ENCODE data around the gene TEF. TPM values are rescaled to one million over a fixed set of nuclear protein-coding genes. Genes with fewer than 3 reads are reported as not detected.

Gene TEF
- total and polyA plus RNA-seq, 3 donors from 2014 or later, result 25.6 to 40.9 (median 32.8) TPM

GRCh38 chr22:41410311-41410751 lies 28.6 kb downstream of the TEF start:
- DNase-seq, result no peak
- Histone ChIP-seq H3K27ac (peak overlapping the region; percentile 97 to 99), H3K36me3 (ENCODE audit: low read depth, missing control alignments) (no peaks in the 10 kb centered on the region), H3K9me3 (no peaks in the 10 kb centered on the region), H3K4me1 (peaks cover 43% of the 10 kb centered on the region), H3K27me3 (no peaks in the 10 kb centered on the region), H3K4me3 (no peak overlapping the region)
- TF ChIP-seq CTCF (IDR thresholded peaks at IDR 0.05), result no peak
- TF ChIP-seq POLR2A (IDR thresholded peaks at IDR 0.05), result no peak
- intact Hi-C loops (cut with DNase I; ENCODE audit: low total_unique reads), result no loop called here
- 53 to 56% methylated on average over 7 of the region's 7 CpGs for WGBS, 2 donors

- Histone ChIP-seq H3K9me3 (no peaks in the 10 kb centered on the region), H3K4me1 (peaks cover 48% of the 10 kb centered on the region), H3K36me3 (ENCODE audit: low read depth, missing control alignments) (no peaks in the 10 kb centered on the region), H3K27me3 (no peaks in the 10 kb centered on the region), H3K4me3 (no peak overlapping the region), H3K27ac (peak overlapping the region; percentile 97 to 99)
- intact Hi-C loops (cut with DNase I; ENCODE audit: low total_unique reads), result no loop called here
- 55 to 58% methylated on average over 10 to 11 of the region's 11 CpGs for WGBS, 2 donors
- no peak for TF ChIP-seq POLR2A (IDR thresholded peaks at IDR 0.05)
- no peak for TF ChIP-seq CTCF (IDR thresholded peaks at IDR 0.05)
- DNase-seq, result peak; percentile 68
Measured at GRCh38 chr22:41411021-41411851, 29.5 kb downstream of the TEF start.

GRCh38 chr22:41415554-41415953 lies 33.8 kb downstream of the TEF start:
- Histone ChIP-seq H3K4me1 (peaks cover 63% of the 10 kb centered on the region), H3K27ac (peak overlapping the region; percentile 1 to 39), H3K9me3 (no peaks in the 10 kb centered on the region), H3K36me3 (ENCODE audit: low read depth, missing control alignments) (no peaks in the 10 kb centered on the region), H3K27me3 (no peaks in the 10 kb centered on the region), H3K4me3 (no peak overlapping the region)
- 71 to 85% methylated on average over 3 to 4 of the region's 4 CpGs for WGBS, 2 donors
- DNase-seq, result no peak
- no peak for TF ChIP-seq POLR2A (IDR thresholded peaks at IDR 0.05)
- TF ChIP-seq CTCF (IDR thresholded peaks at IDR 0.05), result no peak
- intact Hi-C loops (cut with DNase I; ENCODE audit: low total_unique reads), result no loop called here

- 37 to 64% methylated on average over 9 to 13 of the region's 13 CpGs for WGBS, 2 donors
- H3K27ac ChIP-seq, result peak overlapping the region in 1 of 2 donors; percentile 27
- H3K27me3 ChIP-seq, result no peaks in the 10 kb centered on the region
- no peak overlapping the region for H3K4me3 ChIP-seq
- intact Hi-C loops (cut with DNase I; ENCODE audit: low total_unique reads), result no loop called here
- TF ChIP-seq CTCF (IDR thresholded peaks at IDR 0.05) (no peak), POLR2A (IDR thresholded peaks at IDR 0.05) (no peak)
- no peaks in the 10 kb centered on the region for H3K36me3 ChIP-seq (ENCODE audit: low read depth, missing control alignments)
- DNase-seq, result peak; percentile 93
- no peaks in the 10 kb centered on the region for H3K9me3 ChIP-seq
- H3K4me1 ChIP-seq, result peaks cover 41% of the 10 kb centered on the region
Measured at GRCh38 chr22:41417622-41418390, 36.1 kb downstream of the TEF start.

Measured in testis (tissue), 3 donors.